Measurements from ENCODE around the gene PPIF.

Gene PPIF

GRCh38 chr10:79304479-79305087, 42.7 kb upstream of the PPIF start:
- no peak for TF ChIP-seq CTCF (conservative IDR thresholded peaks at IDR 0.05)
- H3K27ac ChIP-seq = no peak overlapping the region

- no peak overlapping the region for H3K27ac ChIP-seq
- no peak for TF ChIP-seq CTCF (conservative IDR thresholded peaks at IDR 0.05)
Observed at GRCh38 chr10:79305515-79305914, 41.8 kb upstream of the PPIF start.

- H3K27ac ChIP-seq = no peak overlapping the region
- no peak for TF ChIP-seq CTCF (conservative IDR thresholded peaks at IDR 0.05)
Observed at GRCh38 chr10:79305988-79306387, 41.3 kb upstream of the PPIF start.

- H3K27ac ChIP-seq = no peak overlapping the region
- TF ChIP-seq CTCF (conservative IDR thresholded peaks at IDR 0.05) = no peak
Observed at GRCh38 chr10:79306644-79307220, 40.5 kb upstream of the PPIF start.

- H3K27ac ChIP-seq = no peak overlapping the region
- no peak for TF ChIP-seq CTCF (conservative IDR thresholded peaks at IDR 0.05)
Observed at GRCh38 chr10:79308016-79308415, 39.3 kb upstream of the PPIF start.

- no peak overlapping the region for H3K27ac ChIP-seq
- no peak for TF ChIP-seq CTCF (conservative IDR thresholded peaks at IDR 0.05)
Observed at GRCh38 chr10:79308969-79309665, 38.2 kb upstream of the PPIF start.

GRCh38 chr10:79310200-79310865, 36.9 kb upstream of the PPIF start:
- no peak for TF ChIP-seq CTCF (conservative IDR thresholded peaks at IDR 0.05)
- no peak overlapping the region for H3K27ac ChIP-seq
